Suprapubic skin (tissue), 4 donors: ENCODE results near the gene HMG20A.

Experiments
- CTCF ChIP-seq, 2 donors: fragments of 200-600 bp in 1 of 2; fragments of 450-650 bp in 1 of 2; sonication (generic) in 1 of 2; IDR thresholded peaks; one replicate each; pipeline ENCODE4 v1.5.1; 2016 to 2019; ENCODE audit warnings: antibody characterized with exemption in 2 of 2, mild to moderate bottlenecking in 1 of 2, moderate library complexity in 1 of 2
- EP300 ChIP-seq: sonication (generic); formaldehyde crosslinking; IDR thresholded peaks from one replicate; pipeline ENCODE4 v1.6.1; 2017; ENCODE audit warnings: antibody characterized with exemption
- POLR2A ChIP-seq, 2 donors: fragments of 450-650 bp; IDR thresholded peaks; one replicate each; pipeline ENCODE4 v1.6.1; 2017; ENCODE audit warnings: antibody characterized with exemption in 2 of 2, mild to moderate bottlenecking in 2 of 2, moderate library complexity in 2 of 2
- POLR2AphosphoS5 ChIP-seq, 3 donors: sonication (generic); formaldehyde crosslinking; IDR thresholded peaks; one replicate each; pipeline ENCODE4 v1.6.1; 2017; ENCODE audit warnings: antibody characterized with exemption in 3 of 3

DNA sequence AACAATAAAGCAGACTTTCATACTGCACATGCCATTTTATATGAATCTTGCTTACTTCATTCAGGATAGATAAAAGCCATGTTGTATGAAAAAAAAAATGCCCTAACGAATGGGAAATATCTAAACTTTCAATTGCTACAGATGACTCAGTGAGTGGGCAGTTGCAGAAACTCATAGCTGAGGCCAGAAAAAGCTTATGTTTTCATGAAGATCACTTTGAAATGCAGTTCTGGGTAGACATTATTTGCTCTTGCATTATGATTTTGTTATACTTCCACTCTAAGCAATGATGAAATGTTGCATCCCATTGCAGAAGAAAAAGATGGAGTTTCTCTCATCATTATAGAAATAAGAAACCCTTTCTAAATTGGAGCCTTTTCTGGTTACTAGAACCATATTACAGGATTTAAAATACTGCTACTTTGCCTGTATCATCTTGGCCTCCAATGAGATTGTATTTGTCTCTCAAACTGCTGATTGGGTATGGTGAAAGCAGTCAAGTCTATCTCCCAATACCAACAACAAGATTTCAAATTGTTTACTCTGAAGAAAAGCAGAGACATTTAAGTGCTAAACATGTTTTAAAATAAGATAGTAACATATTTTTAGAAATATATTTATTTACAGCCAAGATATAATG, 17.8 kb upstream of the HMG20A start:
- TF ChIP-seq CTCF (IDR thresholded peaks at IDR 0.05) (no peak), POLR2A (IDR thresholded peaks at IDR 0.05) (no peak), POLR2AphosphoS5 (IDR thresholded peaks at IDR 0.05) (no peak), EP300 (no peak)
